ENCODE measurements around the gene URB2. TPM values are rescaled to one million over a fixed set of nuclear protein-coding genes. Genes with fewer than 3 reads are reported as not detected.

The URB2 gene
- total RNA-seq, 1 experiment from 2014 or later: 24.6 TPM

GRCh38 chr1:229619002-229619401 lies 7.0 kb upstream of the URB2 start (continued):
- TF ChIP-seq STAT6 (CRISPR knock-in tag; conservative IDR thresholded peaks at IDR 0.05; ENCODE audit: low read depth): no peak
- TF ChIP-seq, protein P1, sequence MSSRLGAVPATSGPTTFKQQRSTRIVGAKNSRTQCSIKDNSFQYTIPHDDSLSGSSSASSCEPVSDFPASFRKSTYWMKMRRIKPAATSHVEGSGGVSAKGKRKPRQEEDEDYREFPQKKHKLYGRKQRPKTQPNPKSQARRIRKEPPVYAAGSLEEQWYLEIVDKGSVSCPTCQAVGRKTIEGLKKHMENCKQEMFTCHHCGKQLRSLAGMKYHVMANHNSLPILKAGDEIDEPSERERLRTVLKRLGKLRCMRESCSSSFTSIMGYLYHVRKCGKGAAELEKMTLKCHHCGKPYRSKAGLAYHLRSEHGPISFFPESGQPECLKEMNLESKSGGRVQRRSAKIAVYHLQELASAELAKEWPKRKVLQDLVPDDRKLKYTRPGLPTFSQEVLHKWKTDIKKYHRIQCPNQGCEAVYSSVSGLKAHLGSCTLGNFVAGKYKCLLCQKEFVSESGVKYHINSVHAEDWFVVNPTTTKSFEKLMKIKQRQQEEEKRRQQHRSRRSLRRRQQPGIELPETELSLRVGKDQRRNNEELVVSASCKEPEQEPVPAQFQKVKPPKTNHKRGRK (CRISPR knock-in tag; IDR thresholded peaks at IDR 0.05; ENCODE audit: borderline replicate concordance): no peak
- no peak for TF ChIP-seq JUN (CRISPR knock-in tag; IDR thresholded peaks at IDR 0.05)
- TF ChIP-seq ZNF671 (CRISPR knock-in tag; IDR thresholded peaks at IDR 0.05): no peak

DNA sequence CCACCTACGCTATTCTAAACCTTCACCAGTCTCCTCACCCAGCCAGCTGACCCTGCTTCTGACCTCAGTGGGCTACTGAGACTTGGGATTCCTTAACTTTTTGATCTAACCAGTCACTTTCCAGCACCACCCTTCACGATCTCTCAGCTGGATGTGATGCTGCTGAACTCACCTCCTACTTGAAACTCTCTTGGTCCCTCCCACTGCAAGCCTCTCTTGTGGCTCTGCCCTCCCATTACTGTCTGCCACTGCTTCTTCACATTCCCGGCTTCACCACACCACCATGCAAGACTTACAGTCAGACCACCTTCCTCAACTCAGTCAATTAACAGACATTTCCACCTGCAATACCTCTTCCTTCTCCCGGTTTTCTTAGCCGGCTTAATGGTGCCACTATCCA lies 6.4 kb upstream of the URB2 start:
- ATAC-seq (peak; percentile 60), DNase-seq (ENCODE audit: low spot score) (no peak)
- ChIA-PET POLR2A (no interaction called here), CTCF (interaction anchor here (0.6 to 1.9 kb wide), 2 partner anchors 61 to 547 kb away, joined by 3 to 7 read pairs; partner anchors contain the start of gene ABCB10)
- TF ChIP-seq ZNF416 (CRISPR knock-in tag; IDR thresholded peaks at IDR 0.05) (no peak), NR3C1 (CRISPR knock-in tag; conservative IDR thresholded peaks at IDR 0.05; ENCODE audit: low read depth) (no peak), NFATC4 (CRISPR knock-in tag; IDR thresholded peaks at IDR 0.05) (no peak), FOXP4 (CRISPR knock-in tag; IDR thresholded peaks at IDR 0.05) (no peak), ZNF138 (CRISPR knock-in tag; conservative IDR thresholded peaks at IDR 0.05) (no peak), TEAD4 (CRISPR knock-in tag; IDR thresholded peaks at IDR 0.05) (no peak)
- TF ChIP-seq, protein P2, sequence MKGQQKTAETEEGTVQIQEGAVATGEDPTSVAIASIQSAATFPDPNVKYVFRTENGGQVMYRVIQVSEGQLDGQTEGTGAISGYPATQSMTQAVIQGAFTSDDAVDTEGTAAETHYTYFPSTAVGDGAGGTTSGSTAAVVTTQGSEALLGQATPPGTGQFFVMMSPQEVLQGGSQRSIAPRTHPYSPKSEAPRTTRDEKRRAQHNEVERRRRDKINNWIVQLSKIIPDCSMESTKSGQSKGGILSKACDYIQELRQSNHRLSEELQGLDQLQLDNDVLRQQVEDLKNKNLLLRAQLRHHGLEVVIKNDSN (CRISPR knock-in tag; IDR thresholded peaks at IDR 0.05): no peak
- Mint-ChIP-seq H3K4me3 (no peak overlapping the region), H3K4me1 (peaks cover 27% of the 10 kb centered on the region), H3K9me3 (no peaks in the 10 kb centered on the region), H3K27ac (no peak overlapping the region), H3K36me3 (no peaks in the 10 kb centered on the region), H3K27me3 (ENCODE audit: low read depth) (no peaks in the 10 kb centered on the region)

DNA sequence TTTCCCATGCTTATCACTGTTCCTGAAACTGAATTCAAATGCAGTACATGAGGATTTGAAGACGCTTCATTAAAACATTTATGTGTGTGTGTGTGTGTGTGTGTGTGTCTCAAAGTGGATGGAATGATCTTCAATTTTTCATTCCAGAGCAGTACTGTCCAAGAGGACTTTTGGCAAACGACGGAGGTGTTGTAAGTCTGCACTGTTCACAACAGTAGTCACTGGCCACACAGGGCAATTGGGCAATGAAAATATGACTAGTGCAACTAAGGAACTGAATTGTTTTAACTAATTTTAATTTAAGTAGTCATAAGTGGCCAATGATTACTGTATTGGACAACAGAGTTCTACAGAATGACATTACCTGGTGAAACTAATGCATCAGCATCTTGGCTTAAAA lies 5.2 kb upstream of the URB2 start:
- ATAC-seq (no peak), DNase-seq (ENCODE audit: low spot score) (no peak)
- no peak overlapping the region for H3K4me3 Mint-ChIP-seq
- H3K27ac Mint-ChIP-seq: no peak overlapping the region
- TF ChIP-seq FOXK1 (CRISPR knock-in tag; IDR thresholded peaks at IDR 0.05): no peak
- no peak for TF ChIP-seq NR1H2 (CRISPR knock-in tag; IDR thresholded peaks at IDR 0.05)
- no peak for TF ChIP-seq GABPB1 (CRISPR knock-in tag; IDR thresholded peaks at IDR 0.05)
- no peak for TF ChIP-seq NFE2L1 (CRISPR knock-in tag; IDR thresholded peaks at IDR 0.05)
- TF ChIP-seq, protein P3, sequence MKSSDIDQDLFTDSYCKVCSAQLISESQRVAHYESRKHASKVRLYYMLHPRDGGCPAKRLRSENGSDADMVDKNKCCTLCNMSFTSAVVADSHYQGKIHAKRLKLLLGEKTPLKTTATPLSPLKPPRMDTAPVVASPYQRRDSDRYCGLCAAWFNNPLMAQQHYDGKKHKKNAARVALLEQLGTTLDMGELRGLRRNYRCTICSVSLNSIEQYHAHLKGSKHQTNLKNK (CRISPR knock-in tag; IDR thresholded peaks at IDR 0.05): no peak
- TF ChIP-seq, protein P4, sequence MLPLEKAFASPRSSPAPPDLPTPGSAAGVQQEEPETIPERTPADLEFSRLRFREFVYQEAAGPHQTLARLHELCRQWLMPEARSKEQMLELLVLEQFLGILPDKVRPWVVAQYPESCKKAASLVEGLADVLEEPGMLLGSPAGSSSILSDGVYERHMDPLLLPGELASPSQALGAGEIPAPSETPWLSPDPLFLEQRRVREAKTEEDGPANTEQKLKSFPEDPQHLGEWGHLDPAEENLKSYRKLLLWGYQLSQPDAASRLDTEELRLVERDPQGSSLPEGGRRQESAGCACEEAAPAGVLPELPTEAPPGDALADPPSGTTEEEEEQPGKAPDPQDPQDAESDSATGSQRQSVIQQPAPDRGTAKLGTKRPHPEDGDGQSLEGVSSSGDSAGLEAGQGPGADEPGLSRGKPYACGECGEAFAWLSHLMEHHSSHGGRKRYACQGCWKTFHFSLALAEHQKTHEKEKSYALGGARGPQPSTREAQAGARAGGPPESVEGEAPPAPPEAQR (CRISPR knock-in tag; IDR thresholded peaks at IDR 0.05): no peak
- TF ChIP-seq CREM (CRISPR knock-in tag; IDR thresholded peaks at IDR 0.05): no peak
- TF ChIP-seq RORB (CRISPR knock-in tag; IDR thresholded peaks at IDR 0.05): no peak
- H3K9me3 Mint-ChIP-seq: no peaks in the 10 kb centered on the region
- peaks cover 33% of the 10 kb centered on the region for H3K4me1 Mint-ChIP-seq
- ChIA-PET CTCF (no interaction called here), POLR2A (no interaction called here)
- no peaks in the 10 kb centered on the region for H3K27me3 Mint-ChIP-seq (ENCODE audit: low read depth)
- H3K36me3 Mint-ChIP-seq: no peaks in the 10 kb centered on the region

Data from WTC11 (cell line).